Natural killer cell (primary cell): ENCODE data around the gene ADD1. TPM values are rescaled to one million over a fixed set of nuclear protein-coding genes. Genes with fewer than 3 reads are reported as not detected.

ENCODE experiments used
- ATAC-seq, 3 donors: fragments of 150-1000 bp in 2 of 3; fragments of 200-7000 bp in 1 of 3; cut with Tn5 transposase; 1 replicate in 1 of 3; 2 replicates in 2 of 3; pipeline ENCODE4 v1.10.0; 2021; ENCODE audit warnings: mild to moderate bottlenecking in 2 of 3, moderate library complexity in 2 of 3
- DNase-seq, 2 donors: peaks; one replicate each; pipeline versions ENCODE4 v3.0.0 to v3.0.0-alpha.2; 2013 to 2021; ENCODE audit warnings: mixed read lengths in 1 of 2
- H3K27ac ChIP-seq: one replicate; pipeline ENCODE4 v1.5.1; 2013; ENCODE audit warnings: mild to moderate bottlenecking, low read length
- H3K27me3 ChIP-seq: one replicate; pipeline ENCODE4 v1.6.1; 2013; ENCODE audit warnings: low read length; ENCODE audit not compliant: control insufficient read depth, insufficient read depth
- H3K36me3 ChIP-seq: one replicate; pipeline ENCODE4 v1.6.1; 2013; ENCODE audit warnings: low read length; ENCODE audit not compliant: control insufficient read depth, insufficient read depth
- H3K4me1 ChIP-seq: one replicate; pipeline ENCODE4 v1.6.1; 2013; ENCODE audit warnings: low read length; ENCODE audit not compliant: control insufficient read depth, insufficient read depth
- H3K4me3 ChIP-seq: one replicate; pipeline ENCODE4 v1.5.1; 2013; ENCODE audit warnings: low read length
- H3K9me3 ChIP-seq: one replicate; pipeline ENCODE4 v1.6.1; 2013; ENCODE audit warnings: low read length; ENCODE audit not compliant: control insufficient read depth, insufficient read depth
- H3K27ac Mint-ChIP-seq, 2 donors: one replicate each; pipeline ENCODE4 v1.8.0; 2022; ENCODE audit warnings: mild to moderate bottlenecking in 2 of 2, mixed read lengths in 2 of 2, moderate library complexity in 1 of 2
- H3K27me3 Mint-ChIP-seq, 2 donors: one replicate each; pipeline ENCODE4 v1.8.0; 2022; ENCODE audit warnings: low read depth in 2 of 2, mixed read lengths in 2 of 2
- H3K36me3 Mint-ChIP-seq: one replicate; pipeline ENCODE4 v1.8.0; 2022; ENCODE audit warnings: mixed read lengths
- H3K4me1 Mint-ChIP-seq, 2 donors: one replicate each; pipeline ENCODE4 v1.8.0; 2022; ENCODE audit warnings: mixed read lengths in 2 of 2
- H3K4me3 Mint-ChIP-seq: one replicate; pipeline ENCODE4 v1.8.0; 2022; ENCODE audit warnings: mild to moderate bottlenecking, moderate library complexity, mixed read lengths
- H3K9me3 Mint-ChIP-seq, 2 donors: one replicate each; pipeline ENCODE4 v1.8.0; 2022; ENCODE audit warnings: mixed read lengths in 2 of 2
- WGBS: methylation state at CpG from one replicate; pipeline ENCODE4 v1.1.7; 2013; ENCODE audit warnings: missing lambda C conversion rate; ENCODE audit not compliant: insufficient coverage; 5-methylcytosine and 5-hydroxymethylcytosine counted together
- intact Hi-C: fragments of 100-400 bp; cut with micrococcal nuclease; formaldehyde crosslinking; loops from one replicate; pipeline ENCODE4 v1.14.2; 2022
- total RNA-seq, 4 donors: library from RNA; stranded (reverse); fragments of 120-200 nt in 1 of 4; gene quantifications; one replicate each; pipeline versions ENCODE4 v1.2.3 to v1.2.4, GENCODE V29; 2013 to 2022
- TF ChIP-seq, protein P1 (sequence below): fragments of 200-600 bp; IDR thresholded peaks from one replicate; pipeline ENCODE4 v1.8.0; 2022; ENCODE audit warnings: antibody characterized with exemption

ADD1 gene
- total RNA-seq, 3 donors from 2014 or later (not counting 1 experiment from before 2014, with no cell fraction given), result 383 to 465 (median 452) TPM

DNA sequence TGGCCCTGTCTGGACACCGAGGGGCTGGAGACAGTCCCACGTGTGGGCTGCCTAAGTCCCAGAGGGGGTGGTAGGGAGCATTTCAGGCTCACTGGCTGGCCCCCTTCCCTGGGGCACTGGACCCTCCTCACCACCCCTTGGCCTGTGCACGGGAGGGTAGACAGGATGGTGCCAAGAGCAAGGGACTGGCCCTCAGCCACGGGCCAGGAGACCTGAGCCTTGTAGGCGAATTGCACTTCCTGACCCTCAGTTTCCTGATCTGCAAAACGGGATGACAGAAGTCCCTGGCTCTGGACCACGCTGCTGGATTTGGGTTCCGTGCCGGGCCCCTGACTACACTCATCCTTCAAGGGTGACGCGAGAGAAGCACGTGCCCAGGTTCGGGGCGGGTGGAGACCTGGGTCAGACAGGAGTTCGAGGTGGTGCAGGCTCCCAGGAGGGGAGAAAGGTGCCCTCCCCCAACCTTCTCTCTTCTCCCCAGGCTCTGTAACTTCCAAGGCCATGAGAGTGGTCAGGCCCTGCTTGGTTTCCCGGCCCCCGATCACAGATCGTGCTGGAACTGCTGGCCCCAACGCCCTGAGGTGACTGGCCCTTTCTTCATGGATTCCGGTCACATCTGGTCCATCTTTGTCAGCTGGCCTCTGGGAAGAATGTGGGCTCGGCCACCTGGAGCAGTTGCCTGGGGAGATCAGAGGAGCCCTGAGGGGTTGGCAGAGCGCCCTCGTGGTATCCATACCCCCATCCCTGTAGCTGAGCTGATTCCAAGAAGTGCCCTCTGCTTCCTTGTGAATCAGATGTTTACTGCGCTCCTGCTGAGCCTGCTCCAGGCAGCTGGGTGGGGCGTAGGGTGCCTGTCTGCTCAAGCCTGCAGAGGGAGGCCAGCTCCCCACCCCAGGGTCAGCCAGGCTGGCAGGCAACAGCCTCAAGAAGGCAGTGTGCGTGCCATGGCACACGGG lies 47.5 kb upstream of the ADD1 start:
- Histone ChIP-seq H3K4me1 (peaks cover 95% of the 10 kb centered on the region), H3K4me3 (no peak overlapping the region), H3K36me3 (no peaks in the 10 kb centered on the region), H3K27me3 (no peaks in the 10 kb centered on the region), H3K27ac (no peak overlapping the region), H3K9me3 (no peaks in the 10 kb centered on the region)
- no peaks in the 10 kb centered on the region for H3K36me3 Mint-ChIP-seq
- no peaks in the 10 kb centered on the region for H3K9me3 Mint-ChIP-seq
- WGBS, result 93% methylated on average over 27 of the region's 27 CpGs
- no peak overlapping the region for H3K27ac Mint-ChIP-seq
- TF ChIP-seq, protein P1, sequence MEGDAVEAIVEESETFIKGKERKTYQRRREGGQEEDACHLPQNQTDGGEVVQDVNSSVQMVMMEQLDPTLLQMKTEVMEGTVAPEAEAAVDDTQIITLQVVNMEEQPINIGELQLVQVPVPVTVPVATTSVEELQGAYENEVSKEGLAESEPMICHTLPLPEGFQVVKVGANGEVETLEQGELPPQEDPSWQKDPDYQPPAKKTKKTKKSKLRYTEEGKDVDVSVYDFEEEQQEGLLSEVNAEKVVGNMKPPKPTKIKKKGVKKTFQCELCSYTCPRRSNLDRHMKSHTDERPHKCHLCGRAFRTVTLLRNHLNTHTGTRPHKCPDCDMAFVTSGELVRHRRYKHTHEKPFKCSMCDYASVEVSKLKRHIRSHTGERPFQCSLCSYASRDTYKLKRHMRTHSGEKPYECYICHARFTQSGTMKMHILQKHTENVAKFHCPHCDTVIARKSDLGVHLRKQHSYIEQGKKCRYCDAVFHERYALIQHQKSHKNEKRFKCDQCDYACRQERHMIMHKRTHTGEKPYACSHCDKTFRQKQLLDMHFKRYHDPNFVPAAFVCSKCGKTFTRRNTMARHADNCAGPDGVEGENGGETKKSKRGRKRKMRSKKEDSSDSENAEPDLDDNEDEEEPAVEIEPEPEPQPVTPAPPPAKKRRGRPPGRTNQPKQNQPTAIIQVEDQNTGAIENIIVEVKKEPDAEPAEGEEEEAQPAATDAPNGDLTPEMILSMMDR, result no peak
- no peak for ATAC-seq
- peak in 1 of 2 donors; percentile 8 for DNase-seq
- intact Hi-C loops, result no loop called here
- peaks cover 29 to 62% of the 10 kb centered on the region in 2 donors for H3K4me1 Mint-ChIP-seq
- H3K27me3 Mint-ChIP-seq, result no peaks in the 10 kb centered on the region
- no peak overlapping the region for H3K4me3 Mint-ChIP-seq

DNA sequence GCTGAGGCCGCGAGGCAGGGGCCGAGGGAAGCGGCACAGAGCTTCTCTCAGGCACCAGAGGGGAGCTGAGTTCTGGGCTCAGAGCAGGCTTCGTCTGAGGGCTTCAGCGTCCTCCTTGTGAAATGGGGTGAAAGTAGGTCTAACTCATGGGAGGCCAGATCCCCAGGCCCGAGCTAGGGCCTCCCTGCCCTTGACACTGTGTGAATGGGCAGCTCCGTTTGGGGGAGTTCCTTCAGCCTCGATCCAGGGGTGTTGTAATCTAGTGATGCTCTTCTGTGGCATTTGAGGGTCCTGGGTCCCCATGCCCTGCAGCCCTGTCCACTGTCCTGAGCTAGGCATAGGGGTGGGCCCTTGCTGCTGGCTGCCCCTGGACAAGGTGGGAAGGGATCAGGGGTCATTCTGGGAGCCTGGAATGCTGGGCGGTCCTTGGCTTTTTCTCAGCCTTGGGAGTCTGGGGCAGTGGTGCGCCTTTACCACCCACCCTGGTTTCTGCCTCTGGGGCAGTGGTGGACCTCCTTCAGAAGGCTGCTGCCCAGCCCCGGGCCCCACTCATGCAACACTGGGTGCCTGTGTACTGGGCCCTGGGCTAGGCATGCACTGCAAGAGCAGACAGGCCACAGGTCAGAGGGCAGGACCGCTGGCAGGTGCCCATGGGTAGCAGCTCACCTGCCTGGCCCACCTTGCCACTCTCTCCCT lies 46.6 kb upstream of the ADD1 start:
- H3K4me3 Mint-ChIP-seq, result no peak overlapping the region
- DNase-seq (peak in 1 of 2 donors; percentile 13), ATAC-seq (no peak)
- no peaks in the 10 kb centered on the region for H3K27me3 Mint-ChIP-seq
- H3K36me3 ChIP-seq, result no peaks in the 10 kb centered on the region
- peak overlapping the region; percentile 78 for H3K27ac ChIP-seq
- TF ChIP-seq, protein P1, result no peak
- peaks cover 29 to 57% of the 10 kb centered on the region in 2 donors for H3K4me1 Mint-ChIP-seq
- no peak overlapping the region for H3K4me3 ChIP-seq
- peak overlapping the region in 1 of 2 donors; percentile 80 for H3K27ac Mint-ChIP-seq
- peaks cover 97% of the 10 kb centered on the region for H3K4me1 ChIP-seq
- H3K9me3 ChIP-seq, result no peaks in the 10 kb centered on the region
- WGBS, result 96% methylated on average over 13 of the region's 13 CpGs
- H3K9me3 Mint-ChIP-seq, result no peaks in the 10 kb centered on the region
- intact Hi-C loops, result no loop called here
- no peaks in the 10 kb centered on the region for H3K27me3 ChIP-seq
- H3K36me3 Mint-ChIP-seq, result no peaks in the 10 kb centered on the region

- Mint-ChIP-seq H3K36me3 (no peaks in the 10 kb centered on the region), H3K27ac (peak overlapping the region; percentile 71 to 80), H3K4me3 (peak overlapping the region; percentile 60), H3K9me3 (no peaks in the 10 kb centered on the region), H3K4me1 (peaks cover 29 to 53% of the 10 kb centered on the region in 2 donors), H3K27me3 (no peaks in the 10 kb centered on the region)
- H3K27ac ChIP-seq, result peak overlapping the region; percentile 78
- TF ChIP-seq, protein P1, result no peak
- peaks cover 92% of the 10 kb centered on the region for H3K4me1 ChIP-seq
- H3K36me3 ChIP-seq, result no peaks in the 10 kb centered on the region
- DNase-seq (peak in 1 of 2 donors; percentile 79), ATAC-seq (peak; percentile 17 to 63 (median 42))
- 46% methylated on average over 23 of the region's 23 CpGs for WGBS
- H3K27me3 ChIP-seq, result no peaks in the 10 kb centered on the region
- no peak overlapping the region for H3K4me3 ChIP-seq
- intact Hi-C loops, result no loop called here
- H3K9me3 ChIP-seq, result no peaks in the 10 kb centered on the region
Observed at GRCh38 chr4:2797545-2798305, 45.9 kb upstream of the ADD1 start.
